Activated effector memory CD4-positive, alpha-beta T cell treated with anti-CD3 and anti-CD28 coated beads, Interleukin-2, amount 50 U/mL, for 16 hours (primary cell): Measurements from ENCODE around the gene PCDH15.

Experiments
- DNase-seq: peaks from one replicate; pipeline ENCODE4 v3.0.0-alpha.2; 2020

The PCDH15 gene

DNA sequence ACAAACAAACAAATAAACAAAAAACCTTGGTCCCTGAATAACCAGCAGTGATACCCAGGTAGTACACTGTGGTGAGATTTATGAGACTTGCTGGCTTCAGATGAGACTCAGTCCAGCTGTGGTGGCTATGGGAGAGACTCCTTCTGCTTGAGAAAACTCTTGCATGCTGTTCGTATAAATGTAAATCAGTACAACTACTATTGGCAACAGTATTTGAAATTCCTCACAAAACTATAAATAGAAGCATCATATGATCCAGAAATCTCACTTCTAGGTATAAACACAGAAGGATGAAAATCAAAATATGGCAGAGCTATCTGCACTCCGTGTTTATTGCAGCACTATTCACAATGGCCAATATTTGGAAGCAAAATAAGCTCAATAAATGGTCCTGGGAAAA is 692.1 kb downstream of the PCDH15 start:
- DNase-seq, result no peak

DNA sequence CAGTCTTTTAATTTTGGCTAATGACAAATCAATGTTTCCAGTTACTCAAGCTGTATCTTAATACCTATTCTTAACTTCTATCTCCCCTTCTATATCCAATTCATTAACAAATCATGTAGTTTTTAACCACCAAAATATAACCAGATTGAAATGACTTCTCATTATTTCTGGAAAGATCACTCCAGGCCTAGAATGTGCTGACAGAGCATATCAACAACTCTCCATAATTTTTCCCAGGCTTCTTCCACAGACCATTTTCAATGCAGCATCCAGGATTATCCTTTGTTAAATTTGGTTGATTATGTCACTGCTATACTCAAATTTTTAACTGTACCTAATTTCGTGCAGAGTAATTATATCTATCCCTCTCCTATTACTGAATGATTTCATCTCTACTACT is 704.1 kb downstream of the PCDH15 start:
- DNase-seq, result no peak

DNA sequence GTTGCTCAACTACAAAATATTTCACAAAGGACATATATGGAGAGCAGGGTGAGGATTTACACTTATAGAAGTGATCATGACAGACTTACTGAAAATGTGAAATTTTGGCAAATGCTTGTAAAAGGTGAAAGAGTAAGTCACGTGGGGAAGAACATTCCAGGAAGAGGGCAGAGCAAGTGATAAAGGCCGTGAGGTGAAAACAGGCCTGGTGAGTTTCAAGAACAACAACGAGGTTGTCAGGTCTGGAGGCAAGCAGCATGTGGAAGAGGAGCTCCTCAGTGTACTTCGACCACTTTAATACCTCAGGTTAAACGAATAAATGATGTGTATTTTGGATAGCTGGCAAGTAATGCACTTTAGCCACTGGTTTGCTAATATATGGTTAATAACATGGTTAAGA is 706.7 kb downstream of the PCDH15 start:
- no peak for DNase-seq

DNA sequence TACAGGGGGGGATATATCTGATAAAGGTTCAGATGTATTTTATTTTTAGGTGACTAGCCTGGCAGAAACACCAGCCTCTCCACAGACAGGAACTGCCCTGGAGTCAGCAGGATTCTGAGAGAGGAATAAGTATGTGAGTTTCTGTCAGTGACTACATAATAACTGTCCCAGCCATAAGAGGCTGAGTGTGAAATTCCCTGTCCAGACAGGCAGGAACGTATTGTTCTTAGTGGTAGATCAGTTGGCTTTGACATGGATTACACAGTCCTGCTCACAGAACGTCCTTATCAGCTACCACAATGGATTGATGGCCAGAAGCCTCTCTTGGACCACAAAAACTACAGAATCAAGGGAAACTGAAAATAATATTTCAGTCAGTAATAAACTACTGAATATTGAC is 709.8 kb downstream of the PCDH15 start:
- DNase-seq, result no peak

DNA sequence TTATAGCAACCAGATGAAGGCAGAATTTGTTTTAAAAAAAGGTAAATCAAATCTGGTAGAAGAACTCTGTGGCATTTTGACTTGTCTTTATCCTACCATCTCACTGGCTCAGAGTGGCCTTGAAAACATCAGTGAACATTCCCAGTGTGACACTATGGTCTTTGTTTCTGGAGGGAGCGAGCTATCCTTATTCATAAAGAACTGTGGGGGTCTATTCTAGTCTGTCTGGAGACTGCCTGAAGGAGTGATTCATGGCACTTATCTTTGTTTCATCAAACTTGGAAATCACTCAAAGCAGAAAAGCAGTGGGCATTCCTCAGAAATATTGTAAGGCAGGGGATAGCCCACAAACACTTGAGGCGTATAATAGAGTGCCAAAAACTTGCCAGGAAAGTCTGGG is 719.1 kb downstream of the PCDH15 start:
- no peak for DNase-seq

DNA sequence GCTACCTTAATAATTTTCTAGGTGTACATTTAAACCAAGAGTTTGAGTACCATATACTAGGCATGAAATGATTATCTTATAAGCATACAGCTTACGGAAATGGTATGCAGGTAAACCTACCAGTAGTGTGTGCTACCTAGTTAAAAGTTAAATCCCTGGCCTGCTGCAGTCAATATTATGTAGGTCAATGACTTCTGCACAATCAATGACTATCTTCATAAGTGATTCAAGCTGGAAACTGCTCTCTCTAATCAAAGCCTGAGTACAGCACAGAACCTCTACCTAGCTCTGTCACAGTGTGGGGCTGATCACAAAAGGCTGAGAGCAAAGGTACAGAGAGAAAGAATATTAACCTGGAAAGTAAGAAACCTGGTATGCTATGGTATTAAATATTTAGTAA is 733.7 kb downstream of the PCDH15 start:
- DNase-seq, result no peak

DNA sequence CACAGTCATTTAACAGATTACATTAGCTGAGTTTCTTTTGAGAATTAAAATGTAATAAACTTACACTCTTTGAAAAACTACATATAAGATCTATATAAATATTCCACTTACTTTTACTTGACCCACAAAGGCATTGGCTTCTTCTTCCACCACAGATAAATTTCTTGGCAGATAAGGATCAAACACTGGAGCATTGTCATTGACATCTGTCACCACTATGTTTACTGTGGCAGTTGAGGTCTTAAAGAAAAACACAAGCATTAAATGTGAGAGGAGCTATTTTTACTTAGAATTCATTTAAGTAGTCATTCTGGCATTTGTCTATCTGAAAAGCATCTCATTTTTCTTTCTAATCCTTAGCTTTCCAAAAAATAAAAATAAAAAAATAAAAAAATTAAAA is 734.4 kb downstream of the PCDH15 start:
- no peak for DNase-seq

DNA sequence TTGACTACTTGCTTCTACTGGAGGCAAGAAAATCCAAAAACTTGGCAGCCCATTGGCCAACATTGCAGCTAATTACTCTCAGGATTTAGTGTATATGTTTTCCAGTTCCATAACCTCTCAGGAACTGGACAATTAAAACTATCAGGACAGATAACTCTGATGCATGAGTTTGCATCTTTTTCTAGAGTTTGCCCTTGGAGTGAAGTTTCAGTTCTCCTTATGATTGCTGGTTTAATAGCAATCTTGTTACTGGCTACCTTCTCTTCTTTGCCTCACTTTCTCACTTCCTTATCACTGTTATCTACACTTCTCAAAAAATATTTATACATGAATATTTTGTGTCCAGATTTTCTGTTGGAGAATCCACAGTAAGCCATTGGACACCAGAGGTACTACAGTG is 735.9 kb downstream of the PCDH15 start:
- DNase-seq, result no peak

DNA sequence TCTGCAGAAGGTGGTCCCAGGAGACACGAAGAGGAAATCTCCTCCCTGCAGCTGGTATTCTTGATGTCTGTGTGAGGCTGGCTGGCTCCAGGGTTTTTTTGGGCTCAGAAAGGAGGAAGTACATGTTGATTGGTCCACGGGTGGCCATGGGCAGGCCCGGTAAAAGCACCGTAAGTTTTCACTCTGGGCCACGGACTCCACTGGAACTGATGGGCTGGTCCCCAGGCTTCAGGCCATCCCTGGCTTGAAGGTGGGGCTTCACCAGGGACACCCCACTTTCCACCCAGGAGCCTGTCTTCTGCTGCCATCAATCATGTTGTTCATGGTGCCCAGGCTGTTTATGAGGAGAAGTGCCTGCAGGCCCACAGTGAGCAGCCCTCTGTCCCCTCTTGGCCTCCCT is 736.8 kb downstream of the PCDH15 start:
- DNase-seq, result no peak

DNA sequence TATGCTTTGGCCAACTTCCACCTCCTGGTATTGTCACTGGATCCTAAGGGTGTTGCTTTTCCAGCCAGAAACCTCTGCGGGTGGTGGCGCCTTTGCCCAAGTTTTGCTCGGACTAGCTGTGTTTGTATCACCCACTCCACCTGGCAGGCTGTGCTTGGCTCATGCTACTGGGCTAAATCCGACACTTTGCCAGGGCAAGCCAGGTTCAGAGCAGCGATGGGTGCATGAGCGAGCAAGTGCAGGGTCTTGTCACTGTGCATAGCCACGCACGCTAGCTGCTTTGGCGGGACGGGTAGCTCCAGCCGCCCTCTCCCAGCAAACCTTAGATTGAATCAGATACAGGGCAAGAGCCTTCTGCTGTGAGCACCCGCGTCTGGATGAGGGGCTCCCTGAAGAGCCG is 737.5 kb downstream of the PCDH15 start:
- DNase-seq, result no peak

DNA sequence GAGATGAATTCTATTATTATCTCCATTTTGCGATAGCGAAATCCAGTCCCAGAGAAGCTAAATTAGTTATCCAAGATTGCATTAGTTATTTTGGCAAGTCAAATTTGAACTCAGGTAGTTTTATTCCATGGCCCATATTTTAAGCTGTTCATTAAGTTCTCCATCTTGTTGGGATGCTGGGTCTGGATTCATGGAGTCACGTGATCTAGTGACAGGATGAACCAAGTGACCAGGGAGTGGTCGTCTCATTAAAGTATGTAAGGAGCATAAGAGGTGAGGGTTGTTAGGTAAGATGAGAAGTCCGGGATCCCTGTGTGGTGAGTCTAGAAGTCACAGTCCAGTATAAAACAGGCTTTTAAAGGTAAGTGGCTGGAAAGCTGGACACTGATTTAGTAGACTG is 740.5 kb downstream of the PCDH15 start:
- no peak for DNase-seq

DNA sequence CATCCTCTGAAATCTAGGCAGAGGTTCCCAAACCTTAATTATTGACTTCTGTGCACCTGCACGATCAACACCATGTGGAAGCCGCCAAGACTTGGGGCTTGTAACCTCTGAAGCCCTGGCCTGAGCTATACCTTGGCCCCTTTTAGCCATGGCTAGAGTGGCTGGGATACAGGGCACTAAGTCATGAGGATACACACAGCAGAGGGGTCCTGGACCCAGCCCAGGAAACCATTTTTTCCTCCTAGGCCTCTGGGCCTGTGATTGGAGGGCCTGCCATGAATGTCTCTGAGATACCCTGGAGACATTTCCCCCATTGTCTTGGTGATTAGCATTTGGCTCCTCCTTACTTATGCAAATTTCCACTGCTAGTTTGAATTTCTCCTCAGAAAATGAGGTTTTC is 743.7 kb downstream of the PCDH15 start:
- DNase-seq, result no peak

DNA sequence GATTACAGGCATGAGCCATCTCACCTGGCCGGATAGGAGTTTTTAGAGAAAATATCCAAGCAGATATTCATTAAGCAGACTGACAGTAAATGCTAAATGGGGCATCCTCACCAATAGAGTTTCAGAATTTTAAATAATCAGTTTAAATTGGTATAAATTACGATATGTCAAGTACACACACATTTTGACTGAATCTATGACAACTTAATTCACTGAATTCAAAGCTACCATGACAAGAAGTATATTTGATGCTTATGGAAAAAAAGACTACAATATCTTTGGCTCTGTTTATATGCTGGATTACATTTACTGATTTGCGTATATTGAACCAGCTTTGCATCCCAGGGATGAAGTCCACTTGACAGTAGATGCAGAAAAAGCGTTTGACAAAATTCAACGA is 774.7 kb downstream of the PCDH15 start:
- DNase-seq, result no peak

DNA sequence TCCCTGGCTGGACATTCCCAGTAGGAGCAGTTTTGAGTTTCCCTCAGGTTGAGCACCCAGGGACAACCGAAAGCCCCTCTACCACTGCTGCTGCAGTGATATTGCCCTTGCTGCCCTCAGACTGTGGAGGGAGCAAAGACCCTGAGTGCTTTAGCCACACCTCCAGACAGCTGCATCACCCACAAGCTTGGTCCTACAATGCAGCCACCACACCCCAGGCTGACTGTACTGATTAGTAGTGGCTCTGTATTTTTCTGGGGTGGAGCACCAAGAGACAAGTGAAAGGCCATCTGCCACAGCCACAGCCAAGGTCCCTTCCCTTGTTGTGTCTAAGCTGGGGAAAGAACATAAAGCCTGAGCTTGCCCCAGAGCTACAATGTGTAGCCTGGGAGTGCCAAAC is 789.9 kb downstream of the PCDH15 start:
- DNase-seq, result no peak

DNA sequence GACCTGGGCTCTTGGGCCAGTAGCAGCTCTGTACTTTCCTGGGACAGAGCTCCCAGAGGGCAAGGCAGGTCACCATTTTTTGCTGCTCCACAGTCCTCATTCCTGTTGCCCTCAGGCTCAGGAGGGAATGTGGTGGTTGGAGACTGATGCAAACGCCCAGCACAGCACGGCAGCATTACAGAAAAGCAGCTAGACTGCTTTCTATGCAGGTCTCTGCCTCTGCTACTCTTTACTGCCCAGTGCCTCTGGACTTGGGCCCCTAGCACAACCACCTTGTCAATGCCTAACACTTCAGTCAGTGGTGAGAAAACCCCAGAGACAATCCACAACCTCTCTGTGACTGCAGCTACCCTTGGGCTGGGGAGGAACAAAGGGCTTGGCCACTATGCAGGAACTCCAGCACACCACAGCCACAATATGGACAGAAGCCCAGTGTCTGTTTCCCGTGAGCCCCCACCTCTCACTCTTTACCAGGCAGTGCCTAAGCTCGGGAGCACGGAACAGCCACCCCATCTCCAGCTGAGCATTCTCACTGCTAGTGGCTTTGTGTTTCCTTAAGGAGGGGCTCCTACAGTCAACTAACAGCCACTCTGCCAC is 790.6 kb downstream of the PCDH15 start:
- DNase-seq, result no peak

DNA sequence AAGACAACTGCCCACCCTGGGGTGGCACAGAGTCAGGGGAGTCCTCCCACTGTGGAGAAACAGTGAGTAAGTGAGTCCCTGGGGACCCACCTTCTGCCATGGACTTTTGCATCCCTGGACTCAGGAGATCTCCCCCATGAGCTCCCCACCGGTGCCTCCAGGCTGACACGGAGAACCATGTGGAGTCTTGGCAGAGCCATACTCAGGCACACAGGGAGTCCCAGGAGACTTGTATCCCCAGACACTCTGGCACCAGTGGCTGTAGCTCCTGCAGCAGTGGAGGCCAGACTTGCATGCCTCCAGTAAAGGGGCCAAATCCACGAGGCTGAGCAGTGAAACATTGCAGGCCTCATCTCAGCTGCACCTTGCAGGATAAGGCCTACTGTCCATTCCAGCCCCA is 791.4 kb downstream of the PCDH15 start:
- DNase-seq, result no peak

DNA sequence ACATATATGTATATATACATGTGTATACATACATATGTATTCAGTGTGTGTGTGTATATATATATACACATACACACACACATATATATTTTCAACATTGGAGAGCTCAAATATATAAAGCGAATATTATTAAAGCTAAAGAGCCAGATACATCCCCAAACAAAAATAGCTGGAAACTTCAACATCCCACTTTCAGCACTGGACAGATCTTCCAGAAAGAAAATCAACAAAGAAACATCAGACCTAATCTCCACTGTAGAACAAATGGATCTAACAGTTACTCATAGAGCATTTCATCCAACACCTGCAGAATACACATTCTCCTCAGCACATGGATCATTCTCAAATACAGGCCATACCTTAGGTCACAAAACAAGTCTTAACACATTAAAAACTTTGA is 799.0 kb downstream of the PCDH15 start:
- no peak for DNase-seq

DNA sequence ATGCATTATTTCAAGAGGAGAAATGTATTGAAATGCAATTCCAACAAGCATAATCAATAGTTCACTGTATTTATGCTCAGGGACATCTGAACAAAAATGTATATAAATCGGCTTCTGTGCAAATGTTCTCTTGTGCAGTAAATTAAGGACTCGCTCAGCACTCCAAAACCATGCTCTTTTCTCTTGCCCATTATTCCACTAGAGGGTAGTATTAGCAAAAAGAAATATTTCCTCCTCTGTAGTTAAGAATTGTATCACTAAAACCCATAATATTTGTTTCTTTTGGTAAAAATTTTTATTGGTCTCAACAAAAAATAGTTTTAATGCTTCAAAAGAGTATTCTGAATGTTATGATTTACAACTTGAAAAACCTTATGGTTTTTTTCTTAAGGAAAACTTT is 803.1 kb downstream of the PCDH15 start:
- DNase-seq, result no peak

DNA sequence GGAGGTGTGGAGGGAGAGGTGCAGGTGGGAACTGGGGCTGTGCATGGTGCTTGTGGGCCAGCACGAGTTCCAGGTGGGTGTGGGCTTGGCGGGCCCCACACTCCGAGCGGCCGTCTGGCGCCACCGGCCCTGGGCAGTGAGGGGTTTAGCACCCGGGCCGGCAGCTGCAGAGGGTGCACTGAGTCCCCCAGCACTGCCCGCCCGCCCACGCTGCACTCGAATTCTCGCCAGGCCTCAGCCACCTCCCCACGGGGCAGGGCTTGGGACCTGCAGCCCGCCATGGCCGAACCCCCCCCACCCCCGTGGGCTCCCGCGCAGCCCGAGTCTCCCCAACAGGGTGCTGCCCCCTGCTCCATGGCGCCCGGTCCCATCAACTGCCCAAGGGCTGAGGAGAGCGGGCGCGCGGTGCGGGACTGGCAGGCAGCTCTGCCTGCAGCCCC is 810.2 kb downstream of the PCDH15 start:
- peak; percentile 58 for DNase-seq

DNA sequence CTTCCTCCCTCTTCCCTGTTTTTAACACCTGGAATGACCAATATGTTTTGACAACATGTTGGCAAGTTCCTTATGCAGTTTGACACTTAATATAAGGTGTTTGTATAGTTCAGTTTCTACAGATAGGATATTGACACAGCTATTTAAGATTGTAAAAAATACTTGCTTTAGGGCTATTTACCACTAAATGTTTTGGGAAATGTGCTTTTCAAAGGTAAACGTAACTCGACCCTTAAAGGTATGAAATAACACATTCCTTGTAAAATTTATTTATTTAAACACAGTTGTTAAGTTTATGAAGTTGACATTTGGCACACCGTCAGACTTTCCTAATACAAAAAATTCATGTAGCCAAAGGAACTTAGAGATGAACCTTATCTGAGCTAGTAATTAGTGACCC is 817.6 kb downstream of the PCDH15 start:
- no peak for DNase-seq

DNA sequence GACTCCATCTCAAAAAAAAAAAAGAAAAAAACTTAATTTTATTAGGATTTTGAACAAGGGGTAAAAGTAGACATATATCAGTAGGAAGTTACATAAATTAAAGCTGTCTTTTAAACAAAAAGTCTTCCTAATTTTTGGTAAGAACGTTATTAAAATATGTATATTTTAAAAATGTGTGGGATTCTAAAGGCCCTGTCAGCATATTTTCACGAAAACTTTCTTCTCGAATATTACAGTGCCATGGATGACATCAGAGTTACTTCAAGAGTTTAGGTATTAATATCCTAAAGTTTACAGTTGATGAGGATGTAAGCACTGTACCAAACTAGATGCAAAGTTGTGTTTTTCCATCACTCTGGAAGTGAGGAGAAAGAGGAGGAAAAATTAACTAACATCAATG is 820.8 kb downstream of the PCDH15 start:
- no peak for DNase-seq

DNA sequence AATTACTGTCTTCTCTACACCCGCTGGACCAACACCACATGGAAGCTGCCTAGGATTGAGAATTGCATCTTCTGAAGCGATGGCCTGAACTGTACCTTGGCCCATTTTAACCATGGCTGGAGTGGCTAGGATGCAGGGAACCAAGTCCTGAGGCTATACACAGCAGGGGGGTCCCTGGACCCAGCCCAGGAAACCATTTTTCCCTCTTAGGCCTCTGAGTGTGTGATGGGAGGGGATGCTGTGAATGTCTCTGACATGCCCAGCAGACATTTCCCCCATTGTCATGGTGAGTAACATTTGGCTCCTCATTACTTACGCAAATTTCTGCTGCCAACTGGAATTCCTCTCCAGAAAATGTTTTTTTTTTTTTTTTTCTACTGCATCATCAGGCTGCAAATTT is 822.7 kb downstream of the PCDH15 start:
- DNase-seq, result no peak

DNA sequence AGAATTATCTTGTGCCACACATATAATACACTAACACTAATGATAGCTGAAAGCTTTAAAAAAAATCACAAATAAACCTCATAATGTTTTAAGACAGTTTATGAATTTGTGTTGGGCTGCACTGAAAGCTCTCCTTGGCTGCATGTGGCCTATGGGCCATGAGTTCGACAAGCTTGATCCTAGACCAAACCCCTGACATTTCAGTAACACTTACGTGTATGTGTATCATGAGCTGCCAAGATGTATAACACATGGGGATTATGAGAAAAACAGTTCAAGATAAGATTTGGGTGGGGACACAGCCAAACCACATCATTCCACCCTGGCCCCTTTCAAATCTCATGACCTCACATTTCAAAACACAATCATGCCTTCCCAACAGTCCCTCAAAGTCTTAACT is 823.8 kb downstream of the PCDH15 start:
- DNase-seq, result no peak

DNA sequence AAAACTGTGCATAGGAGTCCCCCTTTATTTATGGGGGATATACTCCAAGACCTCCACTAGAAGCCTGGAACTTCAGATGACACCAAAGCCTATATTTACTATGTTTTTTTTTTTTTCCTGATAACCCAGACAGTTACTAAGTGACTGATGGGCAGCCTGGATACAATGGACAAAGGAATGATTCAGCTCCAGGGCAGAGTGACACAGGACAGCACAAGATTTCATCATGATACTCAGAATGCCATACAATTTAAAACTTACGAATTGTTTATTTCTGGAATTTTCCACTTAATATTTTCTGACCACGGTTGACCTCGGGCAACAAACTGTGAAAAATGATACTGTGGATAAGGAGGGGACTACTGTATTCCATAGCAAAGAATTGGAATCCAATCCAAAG is 843.6 kb downstream of the PCDH15 start:
- no peak for DNase-seq

DNA sequence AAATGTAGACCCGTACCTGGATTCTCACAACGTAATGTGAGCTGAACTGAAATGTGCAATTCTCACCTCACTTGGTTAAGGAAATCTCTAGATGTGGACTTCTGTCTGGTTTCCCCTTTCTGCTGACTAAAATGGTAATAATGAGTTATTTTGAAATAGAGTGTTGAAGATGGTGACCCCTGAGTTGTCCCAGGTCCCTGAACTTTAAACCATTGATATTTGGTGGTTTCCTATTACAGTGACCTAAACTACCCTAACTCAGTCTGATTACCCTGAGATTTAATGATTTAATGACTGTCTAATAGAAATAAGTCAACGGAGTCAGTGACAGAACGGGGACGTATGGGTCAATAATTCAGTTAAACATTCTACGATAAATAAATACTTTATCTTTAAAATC is 845.9 kb downstream of the PCDH15 start:
- no peak for DNase-seq
